ENCODE measurements around the gene GGT5.
"Not testable (repeated sequence)": the region's sequence is repeated elsewhere in the genome, so short reads cannot be mapped to it uniquely, and the experiment has no call there.

GGT5 gene

GRCh38 chr22:24259459-24259858 lies 14.6 kb upstream of the GGT5 start:
- peak; percentile 61 for DNase-seq

GRCh38 chr22:24256736-24257135 lies 11.9 kb upstream of the GGT5 start:
- not testable (repeated sequence) for DNase-seq

- DNase-seq: not testable (repeated sequence)
These were observed 11.3 kb upstream of the GGT5 start for GRCh38 chr22:24256136-24256535.

- DNase-seq: not testable (repeated sequence)
These were observed 8.2 kb upstream of the GGT5 start for GRCh38 chr22:24253126-24253525.

- DNase-seq: not testable (repeated sequence)
These were observed 6.4 kb upstream of the GGT5 start for GRCh38 chr22:24251286-24251685.

- not testable (repeated sequence) for DNase-seq
These were observed 4.5 kb upstream of the GGT5 start for GRCh38 chr22:24249413-24249812.

GRCh38 chr22:24248611-24249010 lies 3.7 kb upstream of the GGT5 start:
- DNase-seq: not testable (repeated sequence)

- DNase-seq: peak; percentile 49
These were observed 2.9 kb upstream of the GGT5 start for GRCh38 chr22:24247564-24248344.

- no peak for DNase-seq
These were observed 2.2 kb upstream of the GGT5 start for GRCh38 chr22:24247011-24247507.

- not testable (repeated sequence) for DNase-seq
These were observed 991 bp upstream of the GGT5 start for GRCh38 chr22:24245584-24246561.

GRCh38 chr22:24244144-24244787 lies 616 bp downstream of the GGT5 start:
- DNase-seq: no peak

GRCh38 chr22:24243417-24243816 lies 1.5 kb downstream of the GGT5 start:
- DNase-seq: not testable (repeated sequence)

GRCh38 chr22:24240985-24241692 lies 3.7 kb downstream of the GGT5 start:
- DNase-seq: not testable (repeated sequence)

- DNase-seq: no peak
These were observed 4.5 kb downstream of the GGT5 start for GRCh38 chr22:24240381-24240780.

- DNase-seq: not testable (repeated sequence)
These were observed 6.7 kb downstream of the GGT5 start for GRCh38 chr22:24238101-24238694.

GRCh38 chr22:24236656-24237055 lies 8.2 kb downstream of the GGT5 start:
- no peak for DNase-seq

GRCh38 chr22:24235315-24235714 lies 9.6 kb downstream of the GGT5 start:
- DNase-seq: no peak

- no peak for DNase-seq
These were observed 11.1 kb downstream of the GGT5 start for GRCh38 chr22:24233816-24234215.

GRCh38 chr22:24233235-24233634 lies 11.6 kb downstream of the GGT5 start:
- DNase-seq: no peak

GRCh38 chr22:24232725-24233124 lies 12.2 kb downstream of the GGT5 start:
- DNase-seq: no peak

GRCh38 chr22:24232124-24232523 lies 12.8 kb downstream of the GGT5 start:
- no peak for DNase-seq

GRCh38 chr22:24231706-24232105 lies 13.2 kb downstream of the GGT5 start:
- DNase-seq: no peak

Measured in activated CD4-positive, alpha-beta T cell treated with anti-CD3 and anti-CD28 coated beads, Interleukin-2, amount 50 U/mL, for 1 hour (primary cell).